Epithelial cell of proximal tubule (primary cell): ENCODE measurements around the gene TMEM145. TPM values are rescaled to one million over a fixed set of nuclear protein-coding genes. Genes with fewer than 3 reads are reported as not detected.

Source experiments
- DNase-seq: peaks from one replicate; pipeline ENCODE4 v3.0.0-alpha.2; 2011; ENCODE audit warnings: low read depth
- H3K4me3 ChIP-seq: 2 replicates; pipeline ENCODE4 v1.5.1; 2011; ENCODE audit warnings: low read depth, mild to moderate bottlenecking, low read length
- total RNA-seq: library from RNA; depleted of rRNA; stranded (reverse); fragments of >200 nt; gene quantifications from 2 replicates; pipeline ENCODE4 v1.2.3, GENCODE V29; 2015
- TF ChIP-seq, protein P1 (sequence below): conservative IDR thresholded peaks from 2 replicates; pipeline ENCODE4 v1.5.1; 2012; ENCODE audit warnings: low read depth, mild to moderate bottlenecking, low read length

The TMEM145 gene
- total RNA-seq, 1 donor from 2014 or later = 0.63 TPM

DNA sequence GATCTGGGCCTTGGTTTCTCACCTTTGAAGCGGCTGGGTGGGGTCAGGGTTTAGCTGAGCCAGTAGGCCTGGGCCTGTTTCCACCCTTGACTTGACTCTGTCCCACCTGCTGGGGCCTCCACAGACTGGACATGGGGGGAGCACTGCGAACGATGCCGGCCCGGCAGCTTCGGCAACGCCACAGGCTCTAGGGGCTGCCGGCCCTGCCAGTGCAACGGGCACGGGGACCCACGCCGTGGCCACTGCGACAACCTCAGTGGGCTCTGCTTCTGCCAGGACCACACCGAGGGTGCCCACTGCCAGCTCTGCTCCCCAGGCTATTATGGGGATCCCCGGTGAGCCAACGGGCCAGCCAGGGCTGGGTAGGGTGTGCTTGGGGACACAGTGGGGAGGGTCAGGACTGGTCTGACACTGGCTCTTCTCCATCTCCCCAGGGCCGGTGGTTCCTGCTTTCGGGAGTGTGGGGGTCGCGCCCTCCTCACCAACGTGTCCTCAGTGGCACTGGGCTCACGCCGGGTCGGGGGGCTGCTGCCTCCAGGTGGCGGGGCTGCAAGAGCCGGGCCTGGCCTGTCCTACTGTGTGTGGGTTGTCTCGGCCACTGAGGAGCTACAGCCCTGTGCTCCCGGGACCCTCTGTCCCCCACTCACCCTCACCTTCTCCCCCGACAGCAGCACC is 40.4 kb downstream of the TMEM145 start:
- DNase-seq = no peak

DNA sequence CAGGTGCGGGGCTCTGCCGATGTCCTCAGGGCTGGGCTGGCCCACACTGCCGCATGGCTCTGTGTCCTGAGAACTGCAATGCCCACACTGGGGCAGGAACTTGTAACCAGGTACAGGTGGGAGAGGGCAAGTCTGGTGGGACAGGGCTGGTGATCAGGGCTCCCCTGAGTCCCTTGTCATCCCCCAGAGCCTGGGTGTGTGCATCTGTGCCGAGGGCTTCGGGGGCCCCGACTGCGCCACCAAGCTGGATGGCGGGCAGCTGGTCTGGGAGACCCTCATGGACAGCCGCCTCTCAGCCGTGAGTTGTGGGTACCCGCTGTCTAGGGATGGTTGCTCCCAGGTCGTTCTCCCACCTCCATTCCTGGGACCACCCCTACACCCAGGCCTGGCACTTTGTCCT is 42.8 kb downstream of the TMEM145 start:
- DNase-seq = no peak
- TF ChIP-seq, protein P1, sequence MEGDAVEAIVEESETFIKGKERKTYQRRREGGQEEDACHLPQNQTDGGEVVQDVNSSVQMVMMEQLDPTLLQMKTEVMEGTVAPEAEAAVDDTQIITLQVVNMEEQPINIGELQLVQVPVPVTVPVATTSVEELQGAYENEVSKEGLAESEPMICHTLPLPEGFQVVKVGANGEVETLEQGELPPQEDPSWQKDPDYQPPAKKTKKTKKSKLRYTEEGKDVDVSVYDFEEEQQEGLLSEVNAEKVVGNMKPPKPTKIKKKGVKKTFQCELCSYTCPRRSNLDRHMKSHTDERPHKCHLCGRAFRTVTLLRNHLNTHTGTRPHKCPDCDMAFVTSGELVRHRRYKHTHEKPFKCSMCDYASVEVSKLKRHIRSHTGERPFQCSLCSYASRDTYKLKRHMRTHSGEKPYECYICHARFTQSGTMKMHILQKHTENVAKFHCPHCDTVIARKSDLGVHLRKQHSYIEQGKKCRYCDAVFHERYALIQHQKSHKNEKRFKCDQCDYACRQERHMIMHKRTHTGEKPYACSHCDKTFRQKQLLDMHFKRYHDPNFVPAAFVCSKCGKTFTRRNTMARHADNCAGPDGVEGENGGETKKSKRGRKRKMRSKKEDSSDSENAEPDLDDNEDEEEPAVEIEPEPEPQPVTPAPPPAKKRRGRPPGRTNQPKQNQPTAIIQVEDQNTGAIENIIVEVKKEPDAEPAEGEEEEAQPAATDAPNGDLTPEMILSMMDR = no peak
- H3K4me3 ChIP-seq = no peak overlapping the region

More for the DNA sequence above, 40.4 kb downstream of the TMEM145 start:
- H3K4me3 ChIP-seq = no peak overlapping the region
- TF ChIP-seq, protein P1 = no peak

DNA sequence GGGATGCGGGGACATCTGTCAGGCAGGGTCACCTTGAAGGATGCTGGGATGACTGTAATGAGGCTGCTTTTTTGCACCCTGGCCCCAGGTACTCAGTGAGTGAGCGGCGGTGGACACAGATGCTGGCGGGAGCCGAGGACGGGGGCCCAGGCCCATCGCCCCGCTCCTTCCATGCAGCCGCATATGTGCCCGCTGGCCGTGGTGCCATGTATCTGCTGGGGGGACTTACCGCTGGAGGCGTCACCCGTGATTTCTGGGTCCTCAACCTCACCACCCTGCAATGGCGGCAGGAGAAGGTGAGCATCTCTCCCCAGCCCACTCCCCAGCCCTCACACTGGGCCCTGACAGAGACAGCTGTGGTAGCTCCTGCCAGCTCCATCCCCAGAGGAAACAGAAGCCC is 43.6 kb downstream of the TMEM145 start:
- no peak overlapping the region for H3K4me3 ChIP-seq
- no peak for DNase-seq
- TF ChIP-seq, protein P1 = no peak

DNA sequence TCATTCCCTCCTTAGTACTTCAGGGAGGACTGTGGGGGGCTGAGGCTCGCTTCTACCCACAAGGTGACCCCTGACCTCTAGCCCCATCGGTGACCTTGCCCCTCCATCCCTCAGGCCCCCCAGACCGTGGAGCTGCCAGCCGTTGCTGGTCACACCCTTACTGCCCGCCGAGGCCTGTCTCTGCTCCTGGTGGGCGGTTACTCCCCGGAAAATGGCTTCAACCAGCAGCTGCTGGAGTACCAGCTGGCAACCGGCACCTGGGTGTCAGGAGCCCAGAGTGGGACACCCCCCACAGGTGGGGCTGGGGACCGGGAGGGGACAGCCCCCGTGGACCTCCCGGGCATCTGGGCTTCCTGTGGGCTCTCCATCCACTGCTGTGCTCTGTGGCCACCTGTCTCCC is 44.2 kb downstream of the TMEM145 start:
- DNase-seq = no peak
- TF ChIP-seq, protein P1 = no peak

DNA sequence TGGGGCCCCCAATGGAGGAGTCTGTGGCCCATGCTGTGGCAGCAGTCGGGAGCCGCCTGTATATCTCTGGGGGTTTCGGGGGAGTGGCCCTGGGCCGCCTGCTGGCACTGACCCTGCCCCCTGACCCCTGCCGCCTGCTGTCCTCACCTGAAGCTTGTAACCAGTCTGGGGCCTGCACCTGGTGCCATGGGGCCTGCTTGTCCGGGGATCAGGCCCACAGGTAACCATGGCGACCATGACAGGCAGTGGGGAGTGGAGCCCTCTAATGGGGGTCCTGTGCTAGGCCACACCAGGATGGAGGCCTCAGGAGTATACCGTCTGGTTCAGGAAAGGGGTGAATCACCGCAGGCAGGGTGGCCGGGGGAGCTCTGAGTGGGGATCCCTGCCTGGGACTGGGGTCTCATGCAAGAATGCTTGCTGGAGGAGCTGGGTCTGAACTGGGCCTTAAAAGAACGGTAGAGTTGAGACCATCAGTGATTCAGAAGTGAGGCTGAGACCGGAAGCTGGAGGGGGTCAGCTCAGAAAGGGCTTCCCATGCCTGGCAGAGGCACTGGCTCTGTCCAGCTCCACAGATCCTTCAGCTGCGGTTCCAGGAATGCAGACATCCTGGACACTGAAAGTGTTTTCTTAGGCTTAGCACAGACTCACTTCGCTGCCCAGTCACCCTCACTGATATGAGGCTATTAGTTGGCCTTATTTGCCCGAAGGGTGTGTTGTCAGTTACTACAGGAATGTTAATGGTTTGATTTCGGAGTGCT is 47.9 kb downstream of the TMEM145 start:
- no peak for DNase-seq
- TF ChIP-seq, protein P1 = no peak
- H3K4me3 ChIP-seq = no peak overlapping the region

More for the DNA sequence above, 44.2 kb downstream of the TMEM145 start:
- no peak overlapping the region for H3K4me3 ChIP-seq

DNA sequence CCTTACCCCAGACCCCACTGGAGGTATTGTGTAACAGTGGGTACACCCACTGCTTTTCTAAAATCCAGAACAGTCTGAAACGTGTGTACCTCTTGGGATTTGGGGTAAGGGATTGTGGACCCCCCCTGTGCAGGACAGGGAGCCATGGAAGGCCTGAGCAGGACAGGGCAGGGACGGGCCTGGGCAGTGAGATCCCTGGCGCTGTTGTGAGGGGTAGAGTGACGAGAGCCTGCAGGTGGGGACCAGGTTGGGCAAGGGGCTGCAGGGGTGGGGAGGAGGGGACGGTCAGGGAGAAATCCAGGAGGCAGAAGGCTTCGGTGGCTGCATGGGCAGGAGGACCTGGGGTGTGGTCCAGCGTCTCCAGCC is 48.4 kb downstream of the TMEM145 start:
- no peak for DNase-seq
- TF ChIP-seq, protein P1 = no peak
- no peak overlapping the region for H3K4me3 ChIP-seq
